Stimulated activated CD4-positive, alpha-beta T cell treated with anti-CD3 and anti-CD28 coated beads, Interleukin-12 subunit alpha, Interleukin-12 subunit beta, amount 100 ng/mL, for 24 hours (primary cell): Measurements from ENCODE around the gene UEVLD.
"Not testable (repeated sequence)": the region's sequence is repeated elsewhere in the genome, so short reads cannot be mapped to it uniquely, and the experiment has no call there.

Experiments used
- DNase-seq, 2 experiments: peaks; one replicate each; pipeline ENCODE4 v3.0.0-alpha.2; 2020; ENCODE audit warnings: low read depth in 2 of 2

The UEVLD gene

GRCh38 chr11:18588297-18589252 is at the start of gene UEVLD:
Gene UEVLD, minus strand, starts transcription at chr11:18588734. Its CDS starts 80 bp downstream, at chr11:18588654.
- DNase-seq: peak; percentile 47 to 80

GRCh38 chr11:18634140-18635032 is 45.9 kb upstream of the UEVLD start, which contains the start of gene SPTY2D1:
Gene SPTY2D1, minus strand, starts transcription at chr11:18634342. Its CDS starts 85 bp downstream, at chr11:18634257.
- DNase-seq: peak; percentile 96

- peak in 1 of 2 experiments; percentile 15 for DNase-seq
Measured at GRCh38 chr11:18633256-18634139, 45.0 kb upstream of the UEVLD start.

GRCh38 chr11:18632841-18633240 is 44.3 kb upstream of the UEVLD start:
- DNase-seq: no peak

- no peak for DNase-seq
Measured at GRCh38 chr11:18624161-18624560, 35.6 kb upstream of the UEVLD start.

GRCh38 chr11:18623707-18624106 is 35.2 kb upstream of the UEVLD start:
- DNase-seq: no peak

GRCh38 chr11:18618342-18619025 is 29.9 kb upstream of the UEVLD start:
- DNase-seq: no peak

- DNase-seq: no peak
Measured at GRCh38 chr11:18617688-18618341, 29.3 kb upstream of the UEVLD start.

GRCh38 chr11:18615628-18616392 is 27.3 kb upstream of the UEVLD start:
- DNase-seq: no peak

- DNase-seq: no peak
Measured at GRCh38 chr11:18614667-18615066, 26.1 kb upstream of the UEVLD start.

GRCh38 chr11:18612394-18612793 is 23.9 kb upstream of the UEVLD start:
- DNase-seq: no peak

GRCh38 chr11:18611196-18611595 is 22.7 kb upstream of the UEVLD start:
- DNase-seq: no peak

GRCh38 chr11:18608376-18608775 is 19.8 kb upstream of the UEVLD start:
- no peak for DNase-seq

GRCh38 chr11:18600915-18601569 is 12.5 kb upstream of the UEVLD start:
- DNase-seq: no peak

GRCh38 chr11:18599739-18600230 is 11.3 kb upstream of the UEVLD start, which contains the start of gene MISFA:
Gene MISFA, plus strand, starts transcription at chr11:18599789. Its CDS starts 140 bp downstream, at chr11:18599929.
- DNase-seq: no peak

- DNase-seq: no peak
Measured at GRCh38 chr11:18594999-18595749, 6.6 kb upstream of the UEVLD start.

GRCh38 chr11:18594088-18594487 is 5.6 kb upstream of the UEVLD start:
- not testable (repeated sequence) for DNase-seq

- no peak for DNase-seq
Measured at GRCh38 chr11:18590571-18590970, 2.0 kb upstream of the UEVLD start.
